Left lung (tissue), 10 donors: ENCODE results near the gene CNDP2. TPM values are rescaled to one million over a fixed set of nuclear protein-coding genes. Genes with fewer than 3 reads are reported as not detected.

Experiments used
- ATAC-seq: fragments of 200-7000 bp; cut with Tn5 transposase; one replicate; pipeline ENCODE4 v1.9.1; 2020; ENCODE audit warnings: moderate library complexity
- DNase-seq, 4 donors: peaks; one replicate each; pipeline ENCODE4 v3.0.0-alpha.2; 2013 to 2020
- H3K27ac ChIP-seq, 2 donors: fragments of 200-600 bp; sonication (generic) in 1 of 2; one replicate each; pipeline versions ENCODE4 v1.5.0 to v1.8.0; 2020 to 2021
- H3K27me3 ChIP-seq, 2 donors: fragments of 200-600 bp; sonication (generic) in 1 of 2; one replicate each; pipeline versions ENCODE4 v1.5.0 to v1.8.0; 2020 to 2021
- H3K36me3 ChIP-seq, 2 donors: fragments of 200-600 bp; sonication (generic) in 1 of 2; one replicate each; pipeline versions ENCODE4 v1.5.0 to v1.8.0; 2020 to 2021
- H3K4me1 ChIP-seq, 2 donors: fragments of 200-600 bp; one replicate each; pipeline ENCODE4 v1.8.0; 2021
- H3K4me3 ChIP-seq, 2 donors: fragments of 200-600 bp; sonication (generic) in 1 of 2; one replicate each; pipeline versions ENCODE4 v1.5.0 to v1.8.0; 2020 to 2021; ENCODE audit warnings: mild to moderate bottlenecking in 1 of 2
- H3K9me3 ChIP-seq, 2 donors: fragments of 200-600 bp; sonication (generic) in 1 of 2; one replicate each; pipeline versions ENCODE4 v1.5.0 to v1.8.0; 2020 to 2021
- CTCF ChIP-seq, 2 donors: fragments of 200-600 bp; sonication (generic) in 1 of 2; IDR thresholded peaks; one replicate each; pipeline versions ENCODE4 v1.5.0 to v1.8.0; 2021; ENCODE audit warnings: antibody characterized with exemption in 2 of 2
- intact Hi-C, 2 donors: fragments of 100-400 bp; cut with DNase I; formaldehyde crosslinking; loops; one replicate each; pipeline versions ENCODE4 v1.11.2 to v1.14.2; 2022
- polyA plus RNA-seq, 6 donors: library from polyadenylated mRNA; unstranded; fragments of 120-200 nt; gene quantifications; one replicate each; pipeline ENCODE4 v1.2.1, GENCODE V29; 2013; ENCODE audit not compliant: insufficient read length in 6 of 6
- total RNA-seq, 2 donors: library from RNA; stranded (reverse); fragmentation: NEBNext Ultra II Directional; extraction: Animal tissue kit (Norgen Biotek cat#: 25700); gene quantifications; one replicate each; pipeline ENCODE4 v1.2.1, GENCODE V29; 2021
- donor health status: DM: no; HTN: yes; CAD: no.
- donor health status: DM: no; HTN: no; CAD: no.

CNDP2 gene
- total and polyA plus RNA-seq, 8 donors = 108 to 301 (median 129) TPM

- no peak for TF ChIP-seq CTCF (IDR thresholded peaks at IDR 0.05)
- no peak for DNase-seq
- Histone ChIP-seq H3K36me3 (no peaks in the 10 kb centered on the region), H3K9me3 (peaks cover 0 to 19% of the 10 kb centered on the region in 2 donors), H3K27ac (peak overlapping the region; percentile 19 to 61), H3K4me3 (no peak overlapping the region), H3K27me3 (no peaks in the 10 kb centered on the region), H3K4me1 (peaks cover 0 to 12% of the 10 kb centered on the region in 2 donors)
- peak; percentile 23 for ATAC-seq
- intact Hi-C loops = no loop called here
Observed at GRCh38 chr18:74546751-74547530, 50.8 kb downstream of the CNDP2 start.

GRCh38 chr18:74547860-74548259, 51.7 kb downstream of the CNDP2 start:
- Histone ChIP-seq H3K27me3 (no peaks in the 10 kb centered on the region), H3K4me1 (peaks cover 0 to 12% of the 10 kb centered on the region in 2 donors), H3K4me3 (no peak overlapping the region), H3K27ac (no peak overlapping the region), H3K9me3 (peaks cover 0 to 19% of the 10 kb centered on the region in 2 donors), H3K36me3 (no peaks in the 10 kb centered on the region)
- TF ChIP-seq CTCF (IDR thresholded peaks at IDR 0.05) = no peak
- intact Hi-C loops = no loop called here
- DNase-seq (no peak), ATAC-seq (no peak)

GRCh38 chr18:74549591-74550104, 53.5 kb downstream of the CNDP2 start:
- Histone ChIP-seq H3K36me3 (no peaks in the 10 kb centered on the region), H3K4me1 (peaks cover 0 to 12% of the 10 kb centered on the region in 2 donors), H3K9me3 (peaks cover 0 to 19% of the 10 kb centered on the region in 2 donors), H3K4me3 (no peak overlapping the region), H3K27me3 (no peaks in the 10 kb centered on the region), H3K27ac (no peak overlapping the region)
- ATAC-seq (no peak), DNase-seq (no peak)
- intact Hi-C loops = no loop called here
- TF ChIP-seq CTCF (IDR thresholded peaks at IDR 0.05) = no peak

- intact Hi-C loops = no loop called here
- peaks cover 0 to 12% of the 10 kb centered on the region in 2 donors for H3K4me1 ChIP-seq
- no peaks in the 10 kb centered on the region for H3K27me3 ChIP-seq
- DNase-seq (no peak), ATAC-seq (no peak)
- H3K4me3 ChIP-seq = no peak overlapping the region
- H3K27ac ChIP-seq = no peak overlapping the region
- no peak for TF ChIP-seq CTCF (IDR thresholded peaks at IDR 0.05)
- no peaks in the 10 kb centered on the region for H3K36me3 ChIP-seq
- H3K9me3 ChIP-seq = peaks cover 0 to 19% of the 10 kb centered on the region in 2 donors
Observed at GRCh38 chr18:74550886-74551285, 54.7 kb downstream of the CNDP2 start.

- no peak overlapping the region for H3K4me3 ChIP-seq
- no peaks in the 10 kb centered on the region for H3K27me3 ChIP-seq
- no peak for ATAC-seq
- DNase-seq = no peak
- H3K9me3 ChIP-seq = peaks cover 0 to 19% of the 10 kb centered on the region in 2 donors
- intact Hi-C loops = no loop called here
- no peak for TF ChIP-seq CTCF (IDR thresholded peaks at IDR 0.05)
- no peak overlapping the region for H3K27ac ChIP-seq
- peaks cover 0 to 8% of the 10 kb centered on the region in 2 donors for H3K4me1 ChIP-seq
- no peaks in the 10 kb centered on the region for H3K36me3 ChIP-seq
Observed at GRCh38 chr18:74551452-74551851, 55.3 kb downstream of the CNDP2 start.
